PFSK-1 (cell line): ENCODE data around the gene ZFPM1.

Source experiments
- FOXP2 ChIP-seq: optimal IDR thresholded peaks from 2 replicates; pipeline ENCODE3; 2011; ENCODE audit warnings: borderline replicate concordance, control low read depth, inconsistent platforms; ENCODE audit not compliant: insufficient read depth; ENCODE audit errors: extremely low read length, extremely low read depth
- POLR2AphosphoS5 ChIP-seq: IDR thresholded peaks from 2 replicates; pipeline ENCODE4 v1.6.1; 2012; ENCODE audit warnings: low read depth, mild to moderate bottlenecking, control low read depth, low read length, moderate library complexity
- REST ChIP-seq, 2 experiments: IDR thresholded peaks; 2 replicates each; pipeline versions ENCODE4 v1.6.1 to v1.8.0; 2011 to 2012; ENCODE audit warnings: low read depth in 2 of 2, low read length in 2 of 2, control low read depth in 1 of 2, inconsistent platforms in 1 of 2, mild to moderate bottlenecking in 1 of 2, moderate library complexity in 1 of 2; ENCODE audit not compliant: insufficient read depth in 1 of 2
- SIN3A ChIP-seq: IDR thresholded peaks from 2 replicates; pipeline ENCODE4 v1.6.1; 2012; ENCODE audit warnings: mild to moderate bottlenecking, low read length, moderate library complexity, borderline replicate concordance; ENCODE audit not compliant: insufficient read depth
- TAF1 ChIP-seq: IDR thresholded peaks from 2 replicates; pipeline ENCODE4 v1.6.1; 2012; ENCODE audit warnings: low read length, control low read depth, borderline replicate concordance; ENCODE audit not compliant: insufficient read depth

Gene ZFPM1

DNA sequence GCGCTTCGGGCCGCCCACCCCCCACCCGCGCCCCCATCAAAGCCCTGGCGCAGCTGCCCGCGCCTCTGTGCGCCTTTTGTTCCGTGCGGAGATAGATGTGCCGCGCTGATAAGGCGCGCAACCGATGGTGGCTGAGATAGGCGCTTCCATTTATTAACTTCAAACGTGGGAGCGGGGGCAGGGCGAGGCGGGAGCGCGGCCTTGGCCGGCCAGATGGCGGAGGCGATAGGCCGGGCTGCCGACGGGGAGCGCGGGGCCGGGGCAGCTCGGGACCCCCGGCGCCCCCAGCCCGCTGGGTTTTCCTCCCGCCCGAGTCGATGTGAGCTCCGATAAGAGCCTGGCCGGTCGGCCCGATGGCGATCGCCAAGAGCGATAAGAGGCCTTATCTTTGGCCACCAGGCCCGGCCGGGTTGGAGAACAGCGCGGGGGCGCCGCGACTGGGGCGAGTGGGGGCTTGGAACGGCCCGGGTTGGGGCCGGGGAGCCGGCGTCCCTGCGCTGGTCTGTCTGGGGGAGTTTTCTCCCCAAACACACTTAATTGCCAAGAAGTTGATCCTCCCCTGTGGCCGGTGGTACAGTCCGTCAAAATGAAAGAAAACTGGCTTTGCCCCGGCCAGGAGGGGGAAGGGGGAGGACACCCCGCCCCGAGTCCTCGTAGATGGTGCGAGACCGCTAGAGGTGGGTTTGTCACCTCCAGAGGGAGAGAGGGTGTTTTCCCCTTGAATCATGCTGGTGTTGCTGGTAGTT is 2.7 kb downstream of the ZFPM1 start:
- TF ChIP-seq REST (IDR thresholded peaks at IDR 0.05; ENCODE audit: insufficient read depth in 1 of 2, low read depth in 2 of 2, low read length in 2 of 2) (no peak), SIN3A (no peak), FOXP2 (no peak), POLR2AphosphoS5 (no peak), TAF1 (no peak)

- TF ChIP-seq TAF1, result no peak
- no peak for TF ChIP-seq FOXP2
- no peak for TF ChIP-seq POLR2AphosphoS5
Observed at GRCh38 chr16:88456356-88457292, 3.5 kb downstream of the ZFPM1 start.

GRCh38 chr16:88458039-88458772 is 5.1 kb downstream of the ZFPM1 start:
- TF ChIP-seq REST (IDR thresholded peaks at IDR 0.05; ENCODE audit: insufficient read depth in 1 of 2, low read depth in 2 of 2, low read length in 2 of 2), result no peak
- no peak for TF ChIP-seq TAF1
- no peak for TF ChIP-seq FOXP2
- no peak for TF ChIP-seq SIN3A
- no peak for TF ChIP-seq POLR2AphosphoS5

GRCh38 chr16:88458773-88459235 is 5.7 kb downstream of the ZFPM1 start:
- TF ChIP-seq FOXP2, result no peak
- TF ChIP-seq SIN3A, result no peak
- TF ChIP-seq REST (IDR thresholded peaks at IDR 0.05; ENCODE audit: insufficient read depth in 1 of 2, low read depth in 2 of 2, low read length in 2 of 2), result no peak
- TF ChIP-seq POLR2AphosphoS5, result no peak
- TF ChIP-seq TAF1, result no peak
